Measurements from ENCODE around the gene NAT9. TPM values are rescaled to one million over a fixed set of nuclear protein-coding genes. Genes with fewer than 3 reads are reported as not detected.

Gene NAT9
- total RNA-seq, 1 donor from 2014 or later = 47.7 TPM

- no peak for DNase-seq (ENCODE audit: low read depth)
Measured at GRCh38 chr17:74746922-74747321, 29.2 kb downstream of the NAT9 start.

- DNase-seq (ENCODE audit: low read depth) = no peak
Measured at GRCh38 chr17:74746376-74746775, 29.8 kb downstream of the NAT9 start.

- DNase-seq (ENCODE audit: low read depth) = no peak
Measured at GRCh38 chr17:74745548-74746177, 30.5 kb downstream of the NAT9 start.

- DNase-seq (ENCODE audit: low read depth) = peak; percentile 78
Measured at GRCh38 chr17:74744714-74745547, 31.2 kb downstream of the NAT9 start.

- DNase-seq (ENCODE audit: low read depth) = no peak
Measured at GRCh38 chr17:74744349-74744713, 31.8 kb downstream of the NAT9 start.

GRCh38 chr17:74743755-74744154 lies 32.4 kb downstream of the NAT9 start:
- DNase-seq (ENCODE audit: low read depth) = no peak

GRCh38 chr17:74742978-74743545 lies 33.1 kb downstream of the NAT9 start:
- DNase-seq (ENCODE audit: low read depth) = no peak

- no peak for DNase-seq (ENCODE audit: low read depth)
Measured at GRCh38 chr17:74742153-74742515, 34.0 kb downstream of the NAT9 start.

GRCh38 chr17:74740641-74741387 lies 35.3 kb downstream of the NAT9 start:
- DNase-seq (ENCODE audit: low read depth) = no peak

GRCh38 chr17:74740173-74740572 lies 36.0 kb downstream of the NAT9 start:
- DNase-seq (ENCODE audit: low read depth) = no peak

- no peak for DNase-seq (ENCODE audit: low read depth)
Measured at GRCh38 chr17:74739227-74739831, 36.8 kb downstream of the NAT9 start.

- peak; percentile 79 for DNase-seq (ENCODE audit: low read depth)
Measured at GRCh38 chr17:74738051-74738996, 37.8 kb downstream of the NAT9 start.

- DNase-seq (ENCODE audit: low read depth) = peak; percentile 37
Measured at GRCh38 chr17:74737299-74738050, 38.7 kb downstream of the NAT9 start.

- peak; percentile 45 for DNase-seq (ENCODE audit: low read depth)
Measured at GRCh38 chr17:74736513-74737298, 39.4 kb downstream of the NAT9 start, which contains the start of gene RAB37. Gene RAB37 (plus strand): TSS chr17:74737256. CDS start chr17:74737273, 17 bp downstream.

- DNase-seq (ENCODE audit: low read depth) = no peak
Measured at GRCh38 chr17:74734256-74734655, 41.9 kb downstream of the NAT9 start.

GRCh38 chr17:74733365-74734122 lies 42.6 kb downstream of the NAT9 start:
- no peak for DNase-seq (ENCODE audit: low read depth)

GRCh38 chr17:74732042-74732867 lies 43.9 kb downstream of the NAT9 start:
- no peak for DNase-seq (ENCODE audit: low read depth)

Data from myocyte (in vitro differentiated cells).